Caco-2 (cell line): ENCODE data around the gene LRRC4C. TPM values are rescaled to one million over a fixed set of nuclear protein-coding genes. Genes with fewer than 3 reads are reported as not detected.

Experiments
- BruUV-seq: library from RNA; stranded (reverse); fragments of 400-500 nt; replicated peaks from 2 replicates; lab custom pipeline; 2021; lab: Mats Ljungman, UMichigan
- CTCF ChIA-PET: fragments of 300-600 bp; sonication (Branson Sonifier 250); formaldehyde crosslinking; loops from one replicate; lab custom pipeline; 2022; ENCODE audit warnings: antibody characterized with exemption; lab: Charles Lee
- POLR2A ChIA-PET: fragments of 300-600 bp; sonication (Branson Sonifier 250); formaldehyde crosslinking; loops from one replicate; lab custom pipeline; 2022; ENCODE audit warnings: antibody characterized with exemption; lab: Charles Lee
- DNase-seq, 2 experiments: peaks; one replicate each; pipeline versions ENCODE4 v3.0.0 to v3.0.0-alpha.2; 2020 to 2022
- H3K27me3 ChIP-seq: replicated peaks from 2 replicates; pipeline ENCODE4 v1.6.0; 2011; ENCODE audit warnings: low read length; ENCODE audit not compliant: control insufficient read depth, insufficient read depth
- H3K36me3 ChIP-seq: 2 replicates; pipeline ENCODE4 v1.5.1; 2011; ENCODE audit warnings: low read length; ENCODE audit not compliant: control insufficient read depth, insufficient read depth
- H3K4me1 ChIP-seq: fragments of 250-450 bp; sonication (Bioruptor Pico); 2 replicates; pipeline ENCODE4 v1.5.1; 2020; ENCODE audit warnings: mild to moderate bottlenecking
- H3K4me3 ChIP-seq: 2 replicates; pipeline ENCODE4 v1.5.1; 2011; ENCODE audit warnings: low read depth, mild to moderate bottlenecking, control low read depth, low read length
- H3K9me3 ChIP-seq: fragments of 250-450 bp; sonication (Bioruptor Pico); 2 replicates; pipeline ENCODE4 v1.5.1; 2020; ENCODE audit warnings: mild to moderate bottlenecking, moderate library complexity
- H3K27ac Mint-ChIP-seq: one replicate; pipeline ENCODE4 v1.8.0; 2022; ENCODE audit warnings: mixed read lengths; ENCODE audit not compliant: unreplicated experiment
- H3K27me3 Mint-ChIP-seq: one replicate; pipeline ENCODE4 v1.8.0; 2022; ENCODE audit warnings: mixed read lengths; ENCODE audit not compliant: insufficient read depth, unreplicated experiment
- H3K36me3 Mint-ChIP-seq: one replicate; pipeline ENCODE4 v1.8.0; 2022; ENCODE audit warnings: mild to moderate bottlenecking, mixed read lengths; ENCODE audit not compliant: insufficient read depth, unreplicated experiment
- H3K4me1 Mint-ChIP-seq: one replicate; pipeline ENCODE4 v1.8.0; 2022; ENCODE audit warnings: low read depth, mixed read lengths; ENCODE audit not compliant: unreplicated experiment
- H3K4me3 Mint-ChIP-seq: one replicate; pipeline ENCODE4 v1.8.0; 2022; ENCODE audit warnings: mild to moderate bottlenecking, moderate library complexity, mixed read lengths; ENCODE audit not compliant: unreplicated experiment
- H3K9me3 Mint-ChIP-seq: one replicate; pipeline ENCODE4 v1.8.0; 2022; ENCODE audit warnings: mixed read lengths; ENCODE audit not compliant: unreplicated experiment
- CTCF ChIP-seq, 2 experiments: fragments of 200-600 bp in 1 of 2; IDR thresholded peaks; 1 replicate in 1 of 2; 2 replicates in 1 of 2; pipeline versions ENCODE4 v1.5.1 to v1.8.0; 2011 to 2022; ENCODE audit warnings: antibody characterized with exemption in 1 of 2, control low read depth in 1 of 2, inconsistent platforms in 1 of 2, low read depth in 1 of 2, low read length in 1 of 2, mild to moderate bottlenecking in 1 of 2, moderate library complexity in 1 of 2; ENCODE audit not compliant: insufficient read depth in 1 of 2, severe bottlenecking in 1 of 2, unreplicated experiment in 1 of 2
- intact Hi-C: fragments of 100-400 bp; cut with micrococcal nuclease; formaldehyde crosslinking; loops from one replicate; pipeline ENCODE4 v1.10.0; 2022; ENCODE audit not compliant: unreplicated experiment
- total RNA-seq: library from RNA; stranded (reverse); gene quantifications from 2 replicates; pipeline ENCODE4 v1.2.3, GENCODE V29; 2022

Gene LRRC4C
- total RNA-seq, 1 experiment from 2014 or later, result not detected

- ChIA-PET CTCF (no interaction called here), POLR2A (no interaction called here)
- Histone ChIP-seq H3K4me3 (no peak overlapping the region), H3K27me3 (no peaks in the 10 kb centered on the region), H3K4me1 (no peaks in the 10 kb centered on the region), H3K9me3 (no peaks in the 10 kb centered on the region), H3K36me3 (no peaks in the 10 kb centered on the region)
- no peak for DNase-seq
- BruUV-seq, result no TSS peak
- Mint-ChIP-seq H3K27me3 (peaks cover 13% of the 10 kb centered on the region), H3K9me3 (no peaks in the 10 kb centered on the region), H3K4me3 (no peak overlapping the region), H3K4me1 (no peaks in the 10 kb centered on the region), H3K27ac (no peak overlapping the region), H3K36me3 (no peaks in the 10 kb centered on the region)
- no peak for TF ChIP-seq CTCF (IDR thresholded peaks at IDR 0.05; ENCODE audit: insufficient read depth in 1 of 2, low read depth in 1 of 2, low read length in 1 of 2, severe bottlenecking in 1 of 2, unreplicated experiment in 1 of 2)
- intact Hi-C loops, result no loop called here
Observed at GRCh38 chr11:41282395-41282794, 177.1 kb downstream of the LRRC4C start.

- Mint-ChIP-seq H3K27me3 (peaks cover 13% of the 10 kb centered on the region), H3K4me3 (no peak overlapping the region), H3K27ac (no peak overlapping the region), H3K9me3 (no peaks in the 10 kb centered on the region), H3K4me1 (no peaks in the 10 kb centered on the region), H3K36me3 (no peaks in the 10 kb centered on the region)
- TF ChIP-seq CTCF (IDR thresholded peaks at IDR 0.05; ENCODE audit: insufficient read depth in 1 of 2, low read depth in 1 of 2, low read length in 1 of 2, severe bottlenecking in 1 of 2, unreplicated experiment in 1 of 2), result no peak
- DNase-seq, result no peak
- no TSS peak for BruUV-seq
- Histone ChIP-seq H3K27me3 (no peaks in the 10 kb centered on the region), H3K4me1 (no peaks in the 10 kb centered on the region), H3K4me3 (no peak overlapping the region), H3K36me3 (no peaks in the 10 kb centered on the region), H3K9me3 (no peaks in the 10 kb centered on the region)
- ChIA-PET POLR2A (no interaction called here), CTCF (no interaction called here)
- intact Hi-C loops, result no loop called here
Observed at GRCh38 chr11:41281131-41281742, 178.2 kb downstream of the LRRC4C start.

GRCh38 chr11:41274831-41275230 is 184.6 kb downstream of the LRRC4C start:
- BruUV-seq, result no TSS peak
- ChIA-PET POLR2A (no interaction called here), CTCF (no interaction called here)
- no peaks in the 10 kb centered on the region for H3K4me1 Mint-ChIP-seq
- intact Hi-C loops, result no loop called here
- no peaks in the 10 kb centered on the region for H3K36me3 ChIP-seq
- no peak for DNase-seq
- H3K9me3 Mint-ChIP-seq, result peaks cover 11% of the 10 kb centered on the region
- no peaks in the 10 kb centered on the region for H3K36me3 Mint-ChIP-seq
- peaks cover 4% of the 10 kb centered on the region for H3K27me3 Mint-ChIP-seq
- H3K27ac Mint-ChIP-seq, result no peak overlapping the region
- no peak overlapping the region for H3K4me3 ChIP-seq
- no peaks in the 10 kb centered on the region; the same call in 1 of the 2 replicates for H3K4me1 ChIP-seq
- no peaks in the 10 kb centered on the region for H3K27me3 ChIP-seq
- no peak overlapping the region for H3K4me3 Mint-ChIP-seq
- TF ChIP-seq CTCF (IDR thresholded peaks at IDR 0.05; ENCODE audit: insufficient read depth in 1 of 2, low read depth in 1 of 2, low read length in 1 of 2, severe bottlenecking in 1 of 2, unreplicated experiment in 1 of 2), result no peak
- H3K9me3 ChIP-seq, result no peaks in the 10 kb centered on the region
